Fibroblast of villous mesenchyme (primary cell): ENCODE data around the gene MAP1LC3C. TPM values are rescaled to one million over a fixed set of nuclear protein-coding genes. Genes with fewer than 3 reads are reported as not detected.

ENCODE experiments used
- DNase-seq: peaks from one replicate; pipeline ENCODE4 v3.0.0-alpha.2; 2010; ENCODE audit warnings: low read depth
- H3K4me3 ChIP-seq: 2 replicates; pipeline ENCODE4 v1.5.1; 2011; ENCODE audit warnings: low read depth, mild to moderate bottlenecking, low read length
- total RNA-seq: library from RNA; depleted of rRNA; stranded (reverse); fragments of >200 nt; gene quantifications from 2 replicates; pipeline ENCODE4 v1.2.3, GENCODE V29; 2012
- TF ChIP-seq, protein P1 (sequence below): IDR thresholded peaks from 2 replicates; pipeline ENCODE4 v1.5.1; 2012; ENCODE audit warnings: low read depth, mild to moderate bottlenecking, low read length; ENCODE audit not compliant: insufficient read depth

Gene MAP1LC3C
- total RNA-seq, 1 donor = under 0.01 TPM

DNA sequence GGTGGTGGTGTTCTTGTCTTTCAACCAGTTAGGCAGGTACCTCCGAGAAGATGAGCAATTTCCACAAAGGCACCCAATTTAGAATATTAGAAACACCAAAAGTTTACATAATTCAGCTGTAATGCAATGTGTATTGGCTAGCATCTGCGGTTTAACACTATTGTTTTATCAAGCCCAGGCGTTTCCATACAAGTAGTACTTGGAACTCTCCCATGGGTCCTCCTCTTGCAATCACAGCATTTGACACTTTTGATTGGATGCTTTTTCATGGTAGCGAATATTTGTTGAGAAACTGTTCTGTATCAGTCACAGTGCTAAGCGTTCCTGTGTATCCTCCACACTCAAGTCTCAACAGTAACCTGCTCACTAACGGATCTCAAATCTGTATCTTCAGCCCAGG lies 20.1 kb upstream of the MAP1LC3C start:
- no peak overlapping the region for H3K4me3 ChIP-seq
- TF ChIP-seq, protein P1, sequence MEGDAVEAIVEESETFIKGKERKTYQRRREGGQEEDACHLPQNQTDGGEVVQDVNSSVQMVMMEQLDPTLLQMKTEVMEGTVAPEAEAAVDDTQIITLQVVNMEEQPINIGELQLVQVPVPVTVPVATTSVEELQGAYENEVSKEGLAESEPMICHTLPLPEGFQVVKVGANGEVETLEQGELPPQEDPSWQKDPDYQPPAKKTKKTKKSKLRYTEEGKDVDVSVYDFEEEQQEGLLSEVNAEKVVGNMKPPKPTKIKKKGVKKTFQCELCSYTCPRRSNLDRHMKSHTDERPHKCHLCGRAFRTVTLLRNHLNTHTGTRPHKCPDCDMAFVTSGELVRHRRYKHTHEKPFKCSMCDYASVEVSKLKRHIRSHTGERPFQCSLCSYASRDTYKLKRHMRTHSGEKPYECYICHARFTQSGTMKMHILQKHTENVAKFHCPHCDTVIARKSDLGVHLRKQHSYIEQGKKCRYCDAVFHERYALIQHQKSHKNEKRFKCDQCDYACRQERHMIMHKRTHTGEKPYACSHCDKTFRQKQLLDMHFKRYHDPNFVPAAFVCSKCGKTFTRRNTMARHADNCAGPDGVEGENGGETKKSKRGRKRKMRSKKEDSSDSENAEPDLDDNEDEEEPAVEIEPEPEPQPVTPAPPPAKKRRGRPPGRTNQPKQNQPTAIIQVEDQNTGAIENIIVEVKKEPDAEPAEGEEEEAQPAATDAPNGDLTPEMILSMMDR = no peak
- DNase-seq = no peak

DNA sequence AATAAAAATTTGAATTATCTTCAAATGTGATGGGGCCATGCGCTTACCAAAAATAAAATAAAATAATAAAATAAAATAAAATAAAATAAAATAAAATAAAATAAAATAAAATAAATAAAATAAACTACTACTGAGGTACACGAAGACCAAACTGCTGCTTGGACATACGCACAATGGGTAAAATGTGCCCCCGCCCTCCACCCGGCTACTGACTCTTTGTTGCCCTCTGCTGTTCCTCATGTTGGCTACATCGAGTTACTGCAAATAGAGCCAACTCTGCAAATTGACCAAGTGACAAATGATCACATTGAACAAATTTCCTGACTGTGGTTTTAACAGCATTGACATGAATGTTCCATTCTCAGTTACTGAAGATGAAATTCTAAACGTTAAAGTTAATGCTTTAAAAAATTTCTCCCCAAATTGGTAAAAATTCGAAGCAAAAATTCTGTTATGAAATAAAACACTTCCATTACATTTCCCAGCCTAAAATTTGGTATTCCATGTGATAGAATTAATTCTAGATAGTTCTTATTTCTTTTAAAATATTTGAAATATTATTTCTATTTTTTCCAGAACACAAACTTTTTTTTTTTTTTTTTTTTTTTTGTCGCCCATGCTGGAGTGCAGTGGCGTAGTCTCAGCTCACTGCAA lies 18.8 kb upstream of the MAP1LC3C start:
- TF ChIP-seq, protein P1 = peak; percentile 79
- DNase-seq = peak; percentile 44
- no peak overlapping the region for H3K4me3 ChIP-seq

GRCh38 chr1:242016479-242016878 lies 17.6 kb upstream of the MAP1LC3C start:
- TF ChIP-seq, protein P1 = no peak
- DNase-seq = no peak
- H3K4me3 ChIP-seq = no peak overlapping the region

DNA sequence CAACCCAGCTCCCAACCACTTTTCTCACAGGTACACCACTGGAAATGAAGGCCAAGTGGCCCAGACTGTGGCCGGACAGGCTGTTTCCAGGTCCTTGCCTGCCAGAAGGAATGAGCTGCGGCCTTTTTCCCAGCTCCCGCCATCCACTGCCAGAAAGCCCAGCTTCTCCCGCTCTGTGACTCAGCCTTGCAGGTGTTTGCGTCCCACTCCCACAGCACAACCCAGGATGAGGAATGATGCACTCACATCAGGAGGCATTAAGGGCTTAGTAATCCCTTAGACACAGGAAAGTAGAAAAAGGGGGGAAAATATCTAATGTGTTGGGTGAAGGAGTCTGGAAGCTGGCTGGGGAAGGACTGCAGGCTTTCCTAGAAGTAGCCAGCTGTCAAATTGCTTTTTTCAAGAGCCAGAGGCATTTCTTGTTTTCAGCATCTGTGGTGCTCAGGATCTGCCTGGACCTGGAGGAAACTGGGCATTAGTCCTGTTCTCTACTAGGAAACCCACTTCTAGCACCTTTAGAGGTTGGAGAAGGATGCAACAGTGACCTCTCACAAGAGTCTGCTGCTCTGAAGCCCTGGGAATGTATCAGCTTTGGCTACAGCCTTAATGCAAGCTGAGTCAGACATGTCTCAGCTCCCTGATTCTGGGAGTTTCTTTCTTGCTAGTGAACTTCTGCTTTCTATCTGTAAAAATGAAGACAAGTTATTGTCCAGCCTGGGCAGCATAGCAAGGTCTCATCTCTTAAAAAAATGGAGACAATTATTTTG lies 13.2 kb upstream of the MAP1LC3C start:
- DNase-seq = no peak
- H3K4me3 ChIP-seq = no peak overlapping the region
- TF ChIP-seq, protein P1 = no peak

GRCh38 chr1:242008826-242009495 lies 10.1 kb upstream of the MAP1LC3C start:
- no peak overlapping the region for H3K4me3 ChIP-seq
- DNase-seq = no peak
- TF ChIP-seq, protein P1 = no peak

DNA sequence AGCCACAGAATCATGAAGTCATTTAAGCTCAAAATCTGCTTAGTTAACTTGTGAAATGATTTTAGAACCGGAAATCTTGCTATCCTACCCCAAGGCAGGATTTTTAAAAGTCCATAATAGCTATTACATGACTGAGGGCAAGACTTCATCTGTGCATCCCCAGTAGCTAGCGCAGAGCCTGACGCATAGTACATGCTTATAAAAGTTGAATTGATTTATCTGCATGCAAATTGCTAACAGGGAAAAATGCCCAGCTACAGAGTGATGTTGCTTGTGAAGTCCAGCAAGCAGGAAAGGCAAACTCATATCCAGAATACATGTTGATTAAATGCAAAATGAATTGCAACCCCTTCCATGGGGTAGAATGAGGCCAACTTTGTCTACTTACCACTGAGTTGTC lies 8.1 kb upstream of the MAP1LC3C start:
- TF ChIP-seq, protein P1 = no peak
- no peak overlapping the region for H3K4me3 ChIP-seq
- no peak for DNase-seq
